Kasumi-1 (cell line): ENCODE data around the gene C22orf39.
"Not testable (repeated sequence)": the region's sequence is repeated elsewhere in the genome, so short reads cannot be mapped to it uniquely, and the experiment has no call there.

Experiments
- DNase-seq, 2 experiments: peaks; one replicate each; lab custom pipeline; 2025; lab: John Stamatoyannopoulos, UW

C22orf39 gene

DNA sequence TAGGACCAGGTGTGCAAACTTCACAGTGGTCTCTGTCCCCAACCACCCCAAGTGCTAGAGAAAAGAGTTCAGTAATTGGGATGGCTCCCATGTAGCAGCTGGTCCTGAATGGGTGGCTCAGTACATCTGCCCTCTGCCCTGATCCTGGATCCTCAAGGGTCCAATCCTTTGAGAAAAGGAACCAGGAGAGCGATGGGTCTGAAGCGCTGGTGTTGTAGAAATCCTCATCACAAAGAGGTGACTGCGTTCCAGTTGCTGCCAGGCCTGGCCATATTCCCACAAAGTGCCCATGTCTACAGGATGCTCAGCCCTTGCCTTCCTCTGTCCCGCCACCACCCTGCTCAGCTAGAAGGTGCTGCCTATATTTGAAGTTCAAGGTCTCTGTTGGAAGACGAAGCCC lies 6.2 kb upstream of the C22orf39 start:
- no peak for DNase-seq

DNA sequence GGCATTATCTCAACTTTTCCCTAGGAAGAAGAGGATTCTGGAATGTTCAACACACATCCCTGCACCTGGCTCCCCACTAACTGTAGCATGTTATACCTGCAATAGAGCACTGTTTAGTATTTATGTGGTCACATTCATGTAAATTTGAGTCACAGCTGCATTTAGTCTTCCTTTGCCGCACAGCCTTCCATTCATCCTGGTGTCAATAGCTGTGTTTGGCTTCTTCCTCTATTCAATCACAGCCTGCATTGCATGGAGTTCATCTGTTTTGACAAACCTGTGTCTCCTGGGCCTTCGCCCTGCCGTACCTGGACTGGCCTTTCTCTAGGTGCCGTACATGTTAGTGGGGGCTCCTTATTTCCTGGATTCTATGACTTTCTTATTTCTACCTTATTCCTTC lies 4.1 kb upstream of the C22orf39 start:
- no peak for DNase-seq

DNA sequence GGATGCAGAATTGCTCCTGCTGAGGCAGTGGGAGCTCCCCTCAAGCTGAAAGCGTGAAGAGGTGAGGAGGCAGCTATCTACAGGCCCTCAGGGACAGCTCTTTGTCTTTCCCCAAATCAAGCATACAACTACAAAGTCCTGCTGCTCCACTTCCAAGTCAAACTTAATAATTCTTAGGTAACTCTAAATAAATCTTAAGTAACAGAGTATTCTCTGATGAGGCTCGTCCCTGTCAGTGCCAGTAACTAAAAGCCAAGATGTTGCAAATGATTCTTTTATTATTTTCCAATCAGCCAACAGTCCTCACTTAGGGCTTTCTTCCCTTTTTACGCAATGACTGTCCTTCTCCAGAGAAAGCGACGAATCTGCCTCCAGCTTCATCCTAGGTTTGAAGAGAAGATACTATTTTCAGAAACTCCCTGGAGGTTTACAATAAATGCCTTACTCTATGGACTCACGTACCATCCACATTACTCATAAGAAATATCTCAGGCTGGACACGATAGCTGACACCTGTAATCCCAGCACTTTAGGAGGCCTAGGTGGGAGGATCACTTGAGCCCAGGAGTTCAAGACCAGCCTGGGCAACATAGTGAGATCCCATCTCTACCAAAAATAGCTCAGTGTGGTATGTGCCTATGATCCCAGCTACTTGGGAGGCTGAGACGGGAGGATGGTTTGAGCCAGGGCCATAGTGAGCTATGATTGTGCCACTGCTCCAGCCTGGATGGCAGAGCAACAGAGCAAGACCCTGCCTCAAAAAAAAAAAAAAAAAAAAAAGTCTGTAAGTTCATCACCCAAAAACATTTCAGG lies 3.1 kb upstream of the C22orf39 start:
- DNase-seq = no peak

DNA sequence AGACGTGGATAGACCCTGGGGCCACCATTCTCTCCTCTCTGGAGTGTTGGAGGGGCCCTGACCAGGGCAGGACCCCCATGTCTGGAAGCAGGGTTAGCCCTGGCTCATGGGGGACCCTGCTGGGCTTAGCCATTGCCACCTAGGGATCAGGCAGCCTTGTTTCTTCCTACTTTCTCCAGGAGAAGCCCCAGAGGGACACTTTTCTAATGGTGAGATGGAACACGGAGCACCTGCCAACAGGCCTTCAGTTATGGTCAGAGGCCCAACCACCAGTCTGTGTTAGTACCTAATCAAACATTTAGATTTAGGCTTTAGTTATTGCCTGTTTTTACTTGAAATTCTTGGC lies 1.9 kb upstream of the C22orf39 start:
- DNase-seq = no peak

DNA sequence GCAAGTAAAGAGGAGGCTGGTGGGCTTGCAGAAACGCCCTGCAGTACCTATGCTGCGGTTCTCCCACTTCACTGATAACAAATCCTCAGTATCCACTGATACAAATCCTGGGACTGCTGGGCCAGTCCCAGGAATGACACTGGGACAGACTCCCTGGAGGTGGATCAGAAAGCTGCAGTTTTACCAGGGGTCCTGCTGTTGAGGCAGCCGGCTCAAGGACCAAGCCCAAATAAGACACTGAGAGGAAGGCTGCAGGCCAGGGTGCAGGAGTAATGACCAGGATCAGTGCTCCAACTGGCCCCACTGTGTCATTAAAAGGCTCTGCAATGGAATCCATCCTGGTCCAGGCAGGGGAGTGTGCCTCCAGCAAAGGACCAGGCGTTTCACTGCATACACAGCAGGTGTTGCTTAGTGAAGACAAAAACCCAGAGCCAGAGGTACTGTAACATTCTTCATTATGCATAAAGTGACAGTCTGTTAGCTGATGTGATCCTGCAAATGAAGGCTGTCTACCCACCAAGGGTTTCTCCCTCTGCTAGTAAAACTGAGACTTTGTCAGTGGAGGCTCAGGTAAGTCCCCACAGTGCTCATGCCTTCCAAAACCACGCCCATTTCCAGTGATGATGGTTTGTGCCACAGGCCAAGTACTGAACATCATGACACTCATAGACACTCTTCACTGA lies 1.4 kb upstream of the C22orf39 start:
- DNase-seq = no peak

DNA sequence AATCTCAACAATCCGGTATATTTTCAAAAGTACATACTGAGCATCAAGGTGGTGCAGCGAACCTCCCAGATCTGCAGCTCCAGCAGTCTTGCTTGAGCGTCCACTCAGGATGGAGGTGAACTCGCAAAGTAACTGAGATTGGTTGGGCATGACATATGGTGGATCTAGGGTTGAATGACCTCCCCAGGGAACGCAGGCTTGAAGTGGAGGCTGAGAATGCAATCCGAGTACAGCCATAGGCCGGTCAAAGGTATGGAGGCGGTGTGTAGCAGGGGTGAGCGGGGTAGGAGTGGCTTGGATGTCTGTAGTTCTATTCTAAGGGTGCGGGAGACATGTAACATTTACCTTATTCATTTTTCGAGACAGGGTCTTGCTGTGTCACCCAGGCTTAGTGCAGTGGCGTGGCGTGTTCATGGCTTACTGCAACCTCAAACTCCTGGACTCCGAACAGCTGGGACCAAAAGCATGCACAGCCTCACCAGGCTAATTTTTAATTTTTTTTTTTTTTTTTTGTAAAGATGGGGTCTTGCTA lies 631 bp upstream of the C22orf39 start:
- peak in 1 of 2 experiments; percentile 28 for DNase-seq

DNA sequence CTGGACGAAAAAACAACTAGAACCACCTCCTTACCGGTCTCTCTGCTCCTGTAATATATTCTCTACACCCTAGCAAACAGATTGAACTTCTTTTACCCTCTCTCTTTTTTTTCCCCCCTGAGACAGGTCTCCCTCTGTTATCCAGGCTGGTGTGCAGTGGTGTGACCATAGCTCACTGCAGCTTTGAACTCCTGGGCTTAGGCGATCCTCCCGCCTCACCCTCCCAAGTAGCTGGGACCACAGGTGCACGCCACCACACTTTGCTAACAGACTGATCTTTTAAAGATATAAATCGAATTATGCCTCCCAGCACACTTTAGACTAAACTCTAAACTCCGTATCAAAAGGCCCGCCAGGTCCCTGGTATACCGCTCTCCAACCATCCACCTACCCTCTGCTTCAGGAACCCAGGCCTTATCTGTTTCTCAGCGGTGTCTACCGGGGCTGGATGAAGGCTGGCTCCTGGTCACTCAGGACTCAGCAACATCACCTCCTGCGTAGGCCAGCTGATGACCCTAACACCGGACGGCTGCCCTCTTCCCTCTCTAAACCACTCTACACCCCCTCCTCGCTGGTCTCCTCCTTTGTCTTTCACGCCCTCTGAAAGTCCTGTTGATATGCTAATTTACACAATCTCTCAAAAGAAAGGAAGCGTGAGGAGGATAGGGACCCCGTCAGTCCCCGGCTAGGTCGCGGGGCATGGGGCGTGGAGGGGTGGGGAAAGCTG lies 745 bp downstream of the C22orf39 start:
- peak in 1 of 2 experiments; percentile 21 for DNase-seq

DNA sequence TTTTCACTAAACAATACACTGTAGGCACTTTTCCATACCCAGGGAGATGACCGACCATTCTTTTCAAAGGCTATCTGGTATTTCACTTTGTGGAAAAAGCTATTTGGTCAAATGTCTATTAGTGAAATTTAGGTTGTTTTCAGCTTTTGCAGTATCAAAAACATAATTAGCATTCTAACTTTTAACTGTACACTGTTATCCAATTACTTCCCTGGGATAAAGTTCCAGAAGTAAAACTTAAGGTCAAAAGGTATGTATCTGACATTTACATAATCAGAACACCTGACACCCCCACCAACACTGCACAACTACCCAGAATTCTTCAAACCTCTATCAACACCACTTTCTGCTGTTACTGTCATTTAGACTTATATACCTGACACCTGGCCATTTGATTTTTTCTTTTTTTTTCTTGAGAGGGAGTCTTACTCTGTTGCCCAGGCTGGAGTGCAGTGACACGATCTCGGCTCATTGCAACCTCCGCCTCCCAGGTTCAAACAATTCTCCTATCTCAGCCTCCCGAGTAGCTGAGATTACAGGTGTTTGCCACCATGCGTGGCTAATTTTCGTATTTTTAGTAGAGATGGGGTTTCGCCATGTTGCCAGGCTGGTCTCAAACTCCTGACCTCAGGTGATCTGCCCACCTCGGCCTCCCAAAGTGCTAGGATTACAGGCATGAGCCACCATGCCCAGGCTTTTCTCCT lies 2.1 kb downstream of the C22orf39 start:
- DNase-seq = not testable (repeated sequence)

DNA sequence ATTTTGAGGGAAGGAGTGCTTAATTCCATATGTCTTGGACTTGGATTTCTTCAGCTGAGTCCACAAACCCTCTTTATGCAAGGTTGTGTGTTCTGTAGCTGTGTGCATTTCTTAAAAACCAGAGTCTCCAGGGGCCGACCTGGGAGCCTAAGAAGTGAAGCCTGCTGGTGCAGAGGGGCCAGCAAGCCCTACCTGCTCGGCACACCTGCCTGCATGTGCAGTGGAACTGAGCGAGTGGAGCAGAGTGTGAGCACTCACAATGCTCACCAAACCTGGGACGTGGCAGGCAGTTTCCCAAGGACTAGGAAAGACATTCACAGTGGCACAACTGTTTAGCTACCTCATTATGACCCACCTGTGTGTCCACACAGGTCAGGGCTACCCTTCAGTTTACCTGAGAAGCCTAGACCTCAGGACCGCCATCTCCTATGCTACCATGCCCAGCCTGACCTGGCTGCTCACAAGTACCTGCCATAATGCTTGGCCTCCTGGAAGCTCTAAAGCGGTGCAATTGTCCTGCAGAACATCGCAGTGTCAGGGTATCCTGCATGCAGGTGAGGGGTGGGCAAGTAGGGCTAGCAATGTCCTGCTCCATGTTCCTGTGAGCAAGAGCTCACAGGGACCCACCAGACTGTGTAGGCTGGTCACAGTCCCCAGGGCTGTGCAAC lies 3.8 kb downstream of the C22orf39 start:
- no peak for DNase-seq

DNA sequence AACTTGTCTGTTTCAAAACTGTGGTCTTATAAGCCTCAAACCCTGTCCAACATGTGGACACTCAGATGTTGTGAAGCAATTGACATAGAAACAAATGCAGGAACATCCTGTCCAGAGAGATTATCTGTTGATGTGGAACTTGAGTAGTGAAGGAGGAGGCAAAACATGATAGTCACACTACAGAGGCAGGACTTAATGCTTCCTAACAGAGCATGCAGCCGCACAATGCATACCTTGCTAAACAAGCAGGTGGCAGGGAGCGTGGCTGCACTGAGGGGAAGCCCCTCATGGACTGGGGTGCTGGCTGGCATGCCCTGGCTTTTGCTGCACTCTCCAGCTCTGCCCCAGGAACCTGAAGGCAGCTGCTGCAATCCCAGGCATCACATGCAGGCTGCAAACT lies 5.3 kb downstream of the C22orf39 start:
- DNase-seq = no peak

DNA sequence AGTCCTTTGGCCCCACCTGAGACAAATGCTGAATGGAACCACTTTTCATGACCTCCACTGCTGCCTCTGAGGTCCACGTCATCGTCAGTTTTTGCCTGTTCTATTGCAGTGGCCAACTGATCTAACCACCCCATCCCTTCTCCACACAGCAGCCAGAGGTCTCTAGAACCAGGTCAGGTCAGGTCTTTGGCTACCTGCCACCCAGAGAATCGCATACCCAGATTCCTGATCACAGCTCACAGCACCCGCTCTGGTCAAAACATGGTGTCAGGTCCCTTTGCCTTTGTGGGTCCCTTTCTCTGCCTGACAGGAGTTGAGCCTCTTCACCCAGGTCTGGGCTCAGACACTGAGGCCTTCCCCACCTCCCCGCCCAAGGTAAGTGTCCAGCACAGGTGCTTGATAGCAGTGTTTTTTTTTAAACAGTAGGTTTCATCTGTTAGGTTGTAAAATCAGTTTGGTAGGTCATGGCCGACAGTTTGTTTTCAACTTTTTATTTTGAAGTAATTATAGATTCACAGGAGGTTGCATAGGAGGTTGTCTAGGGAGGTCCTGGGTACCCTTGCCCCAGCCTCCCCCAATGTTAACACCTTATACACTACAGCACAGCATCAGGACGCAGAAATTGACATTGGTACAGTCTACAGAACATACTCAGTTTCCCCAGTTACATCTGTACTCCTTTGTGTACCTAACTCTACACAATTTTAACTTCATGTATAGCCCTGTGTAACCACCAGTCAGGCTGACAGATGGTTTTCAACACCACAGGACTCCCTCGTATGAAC lies 6.9 kb downstream of the C22orf39 start:
- DNase-seq = no peak

DNA sequence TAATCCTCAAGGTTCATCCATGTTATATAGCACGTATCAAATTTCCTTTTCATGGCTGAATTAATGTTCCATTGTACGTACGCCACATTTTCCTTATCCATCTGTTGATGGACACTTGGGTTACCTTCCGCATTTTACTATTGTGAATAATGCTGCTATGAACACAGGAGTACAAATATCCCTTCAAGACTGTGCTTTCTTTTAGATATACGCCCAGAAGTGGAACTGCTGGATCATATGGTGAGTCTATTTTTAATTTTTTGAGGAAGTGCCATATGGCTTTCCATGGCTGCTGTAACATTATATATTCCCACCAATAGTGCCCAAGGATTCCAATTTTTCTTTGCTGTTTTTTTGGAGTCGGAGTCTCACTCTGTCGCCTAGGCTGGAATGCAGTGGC lies 9.2 kb downstream of the C22orf39 start:
- peak in 1 of 2 experiments; percentile 9 for DNase-seq

DNA sequence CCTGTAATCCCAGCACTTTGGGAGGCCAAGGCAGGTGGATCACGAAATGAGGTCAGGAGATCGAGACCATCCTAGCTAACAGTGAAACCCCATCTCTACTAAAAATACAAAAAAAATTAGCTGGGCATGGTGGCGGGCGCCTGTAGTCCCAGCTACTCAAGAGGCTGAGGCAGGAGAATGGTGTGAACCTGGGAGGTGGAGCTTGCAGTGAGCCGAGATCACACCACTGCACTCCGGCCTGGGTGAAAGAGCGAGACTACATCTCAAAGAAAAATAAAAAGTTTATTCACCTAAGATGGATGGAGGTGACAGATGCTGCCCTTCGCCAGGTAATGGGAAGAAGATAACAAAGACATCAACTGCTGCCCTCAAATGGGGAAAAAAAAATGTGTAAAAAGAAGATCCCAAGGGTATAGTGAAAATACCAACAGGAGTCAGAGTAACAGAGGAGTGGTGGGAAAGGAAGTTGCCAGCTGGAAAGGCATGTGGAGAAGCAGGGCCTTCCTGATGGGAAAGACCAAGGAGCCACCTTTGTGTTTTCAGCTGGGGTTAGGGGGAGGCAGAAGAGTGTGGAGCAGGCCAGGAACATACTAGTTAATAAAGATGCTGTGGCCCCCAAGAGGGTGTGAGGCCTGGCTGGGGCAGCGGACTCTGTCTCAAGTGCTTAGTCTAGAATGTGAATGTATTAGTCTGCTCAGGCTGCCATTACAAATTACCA lies 10.9 kb downstream of the C22orf39 start:
- not testable (repeated sequence) for DNase-seq

DNA sequence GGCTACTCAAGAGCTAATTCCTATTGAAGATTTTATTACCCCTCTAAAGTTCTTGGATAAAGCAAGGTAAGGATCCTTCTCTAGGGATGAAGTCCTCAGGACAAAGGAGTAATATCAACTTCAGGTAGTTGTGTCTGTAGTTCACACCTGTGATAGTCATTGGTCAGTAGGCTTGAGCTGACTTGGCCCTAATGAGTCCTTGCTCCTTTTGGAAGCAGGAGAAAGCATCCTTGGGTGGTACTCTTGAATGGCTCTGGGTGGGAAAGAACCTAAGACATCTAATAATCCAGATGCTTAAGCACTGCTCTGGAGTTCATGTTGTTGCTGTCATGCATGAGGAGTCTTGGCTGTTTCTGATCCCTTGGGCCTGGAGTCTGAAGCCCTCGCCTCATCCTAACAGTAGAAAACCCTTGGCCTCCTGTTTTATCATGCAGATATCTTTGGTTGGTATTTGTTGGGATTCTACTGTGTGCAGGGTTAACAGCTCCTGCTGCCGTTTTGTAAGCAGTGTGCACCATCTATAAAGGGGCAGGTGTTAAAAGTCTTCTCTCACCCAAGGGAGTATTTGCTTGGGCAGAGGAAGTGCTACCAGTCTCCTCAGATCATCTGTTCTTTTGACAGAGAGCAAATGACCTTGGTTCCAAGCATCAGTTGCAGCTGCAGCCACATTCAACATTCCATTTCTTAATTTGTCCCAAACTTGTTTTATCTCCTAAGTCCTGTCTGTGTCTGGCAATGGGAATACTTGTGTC lies 12.5 kb downstream of the C22orf39 start:
- no peak for DNase-seq

DNA sequence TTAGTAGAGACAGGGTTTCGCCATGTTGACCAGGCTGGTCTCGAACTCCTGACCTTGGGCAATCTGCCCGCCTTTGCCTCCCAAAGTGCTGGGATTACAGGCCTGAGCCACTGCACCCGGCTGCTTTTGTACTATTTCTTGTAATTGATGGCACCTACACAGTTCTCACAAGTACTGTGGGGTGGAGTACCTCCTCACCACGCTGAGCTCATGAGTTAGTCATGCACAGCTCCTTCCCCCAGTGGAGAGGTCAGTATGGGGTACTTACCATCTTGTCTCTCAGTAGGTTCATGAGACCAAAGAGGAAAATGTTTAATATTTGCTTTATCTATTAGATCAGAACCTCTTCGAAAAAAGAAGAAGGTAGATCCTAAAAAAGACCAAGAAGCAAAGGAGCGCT lies 13.1 kb downstream of the C22orf39 start:
- no peak for DNase-seq

DNA sequence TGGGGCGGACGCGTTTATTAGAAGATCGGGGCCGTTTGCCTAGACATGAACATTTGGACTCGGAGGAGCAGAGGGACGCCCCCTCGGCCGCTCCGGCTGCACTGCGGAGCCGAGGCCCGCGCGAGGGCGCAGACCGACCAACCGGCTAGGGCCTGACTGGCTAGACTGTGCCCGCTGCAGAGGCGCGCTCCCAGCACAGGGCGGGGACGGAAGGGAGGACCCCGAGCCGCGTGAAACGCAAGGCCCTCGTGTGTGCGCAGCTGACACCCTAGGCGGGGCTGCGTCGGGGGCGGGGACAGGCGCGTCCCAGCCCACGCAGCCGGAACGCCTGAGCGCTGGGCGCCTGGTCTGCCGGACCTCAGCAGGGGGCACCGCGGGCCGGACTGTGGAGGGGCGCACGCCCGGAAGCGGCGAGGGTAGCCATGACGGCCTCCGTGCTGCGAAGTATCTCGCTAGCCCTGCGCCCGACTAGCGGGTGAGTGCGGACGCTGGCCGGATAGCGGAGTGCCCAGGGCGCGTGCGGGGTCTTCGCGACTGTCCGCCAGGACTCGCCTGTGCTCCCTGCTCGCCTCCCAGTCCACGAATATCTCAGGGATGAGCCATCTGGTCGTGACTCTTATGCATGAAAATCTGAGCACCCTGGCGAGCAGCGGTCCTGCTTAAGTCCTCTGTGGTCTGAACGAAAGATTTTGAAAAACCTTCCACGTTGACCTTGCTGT lies 15.2 kb downstream of the C22orf39 start, which contains the start of gene MRPL40:
Gene MRPL40, plus strand, starts transcription at position 413 of the 719 bp plus-strand sequence. Its CDS starts 10 bp downstream, at position 423.
- peak; percentile 88 to 92 for DNase-seq

DNA sequence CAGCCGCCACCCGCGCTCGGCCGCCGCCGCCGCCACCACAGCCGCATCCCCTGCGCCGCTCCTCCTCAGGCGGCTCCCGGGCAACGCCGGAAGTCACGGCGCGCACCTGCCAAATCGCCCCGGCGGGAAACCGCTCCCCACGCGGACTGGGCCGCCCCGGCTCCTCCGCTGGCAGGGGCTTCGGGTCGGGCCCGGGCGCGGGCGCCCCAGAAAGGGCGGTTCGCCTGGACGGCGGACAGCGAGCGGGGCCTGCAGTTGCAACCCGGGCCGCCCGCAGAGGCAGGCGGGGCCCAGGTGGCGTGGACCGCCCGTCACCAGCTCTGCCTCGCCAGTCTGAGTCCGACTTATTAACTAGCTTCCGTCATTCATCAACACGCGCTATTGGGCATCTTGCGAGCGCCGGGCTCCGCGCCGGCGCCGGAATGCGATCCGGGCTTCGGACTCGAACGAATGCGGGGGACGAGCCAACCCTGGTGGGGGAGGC lies 15.8 kb downstream of the C22orf39 start, which contains the start of gene HIRA:
Gene HIRA, minus strand, starts transcription at position 85 of the 484 bp plus-strand sequence. CDS start 257 bp downstream, outside the sequence.
- peak; percentile 39 to 51 for DNase-seq
